HG03469 (cell line): Measurements from ENCODE around the gene DCDC2B.

Experiments
- ATAC-seq: cut with Tn5 transposase; IDR thresholded peaks from one replicate; pipeline ENCODE4 v1.9.1; 2021; ENCODE audit warnings: mild to moderate bottlenecking, moderate library complexity, moderate number of reproducible peaks; ENCODE audit not compliant: unreplicated experiment

Gene DCDC2B

DNA sequence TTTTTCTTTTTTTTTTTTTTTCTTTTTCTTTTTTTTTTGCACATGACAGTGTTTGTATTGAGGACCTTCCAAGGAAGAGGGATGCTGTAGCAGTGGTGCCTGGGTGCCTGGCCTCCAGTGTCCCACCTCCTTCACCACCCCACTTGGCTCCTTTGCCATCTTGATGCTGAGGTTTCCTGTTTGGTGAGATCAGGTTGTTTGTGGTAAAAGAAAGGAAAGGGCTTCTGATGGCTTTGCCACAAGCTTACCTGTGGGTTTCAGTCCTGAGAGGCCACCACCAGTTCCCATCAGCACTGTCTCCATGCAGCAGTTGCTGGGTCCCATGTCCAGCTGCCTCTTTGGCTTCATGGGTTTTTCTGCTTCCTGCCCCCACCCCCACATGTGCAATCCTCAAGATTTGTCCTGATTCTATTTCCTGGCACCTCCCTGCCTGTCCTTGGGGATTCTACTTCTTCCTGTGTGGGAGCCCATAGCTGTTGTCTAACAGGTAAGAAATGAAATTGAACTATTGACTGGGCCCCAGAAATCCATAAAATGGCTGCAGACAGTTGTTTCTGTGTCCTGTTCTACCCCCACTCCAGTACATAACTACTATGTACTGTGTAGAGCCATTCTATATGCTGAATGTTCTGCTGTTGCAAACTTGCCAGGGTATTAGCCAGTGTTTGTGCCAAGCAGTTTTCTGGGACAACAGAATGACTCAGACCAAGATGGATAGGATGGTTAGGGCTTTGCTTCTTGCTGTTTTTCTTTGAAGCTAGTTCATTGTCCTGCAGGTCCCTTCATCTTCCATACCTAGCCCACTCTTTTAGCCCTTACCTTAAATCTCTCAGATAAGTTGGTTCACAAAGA, 12.7 kb upstream of the DCDC2B start:
- no peak for ATAC-seq

DNA sequence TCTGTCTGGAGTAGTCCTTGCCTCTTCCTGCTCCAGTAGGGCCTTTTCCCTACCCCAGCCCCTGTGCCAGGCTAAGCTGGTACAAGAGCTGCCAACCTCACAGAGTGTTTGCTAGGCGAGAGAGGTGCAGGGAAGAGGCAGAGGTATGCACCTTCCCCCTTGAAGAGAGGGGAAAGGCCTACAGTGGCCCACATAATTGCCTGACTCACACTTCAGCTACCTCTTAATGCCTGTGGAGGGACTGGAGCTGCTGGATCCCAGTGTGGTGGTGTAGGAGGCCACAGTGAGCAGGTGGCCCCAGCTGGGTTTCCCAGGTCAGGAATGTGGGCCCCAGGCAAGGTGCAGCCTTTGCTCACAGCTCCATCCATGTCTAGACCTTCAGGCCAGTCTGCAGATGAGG, 11.8 kb upstream of the DCDC2B start:
- no peak for ATAC-seq

DNA sequence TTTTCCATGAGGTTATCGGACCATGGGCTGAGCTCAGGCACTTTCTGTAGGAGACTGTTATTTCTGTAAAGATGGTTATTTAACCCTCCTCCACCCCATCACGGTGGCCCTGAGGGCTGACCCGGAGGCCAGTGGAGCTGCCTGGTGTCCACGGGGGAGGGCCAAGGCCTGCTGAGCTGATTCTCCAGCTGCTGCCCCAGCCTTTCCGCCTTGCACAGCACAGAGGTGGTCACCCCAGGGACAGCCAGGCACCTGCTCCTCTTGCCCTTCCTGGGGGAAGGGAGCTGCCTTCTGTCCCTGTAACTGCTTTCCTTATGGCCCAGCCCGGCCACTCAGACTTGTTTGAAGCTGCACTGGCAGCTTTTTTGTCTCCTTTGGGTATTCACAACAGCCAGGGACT, 11.1 kb upstream of the DCDC2B start:
- no peak for ATAC-seq

DNA sequence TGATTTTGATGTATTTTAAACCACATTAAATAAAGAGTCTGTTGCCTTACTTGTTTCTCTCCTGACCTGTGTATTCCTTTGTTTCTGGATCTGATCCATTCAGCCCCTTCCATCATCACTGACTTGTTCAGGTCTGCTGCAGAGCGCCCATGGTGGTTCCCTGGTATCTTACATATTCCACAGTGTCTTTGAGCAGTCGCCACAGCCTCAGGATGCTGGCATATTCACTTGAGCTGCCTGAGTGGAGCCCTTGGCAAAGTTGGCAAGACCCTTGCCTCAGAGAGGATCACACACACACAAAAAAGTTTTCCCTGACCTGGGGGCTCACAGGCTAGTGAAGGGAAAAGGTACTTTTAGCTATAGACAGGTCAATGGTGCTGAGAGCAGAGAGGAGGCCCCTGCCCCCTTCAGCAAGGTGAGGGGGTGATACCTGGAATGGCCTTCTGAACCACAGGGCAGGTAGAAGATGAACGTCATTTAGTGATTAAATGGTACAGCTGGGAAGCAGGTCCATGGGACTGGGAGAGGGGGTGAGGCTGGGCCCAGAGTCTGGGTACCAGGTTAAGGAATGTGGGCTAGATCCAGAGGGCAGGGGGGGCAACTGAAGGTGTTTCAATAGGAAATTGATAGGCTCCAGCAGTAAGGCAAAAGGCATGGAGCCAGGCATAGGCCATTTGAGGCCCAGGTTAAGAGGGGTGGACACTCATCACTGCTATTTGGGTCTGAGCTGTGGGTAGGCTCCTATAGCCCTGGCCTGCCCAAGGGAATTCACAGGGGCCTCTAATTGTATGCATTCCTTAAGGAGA, 10.4 kb upstream of the DCDC2B start:
- ATAC-seq, result no peak

DNA sequence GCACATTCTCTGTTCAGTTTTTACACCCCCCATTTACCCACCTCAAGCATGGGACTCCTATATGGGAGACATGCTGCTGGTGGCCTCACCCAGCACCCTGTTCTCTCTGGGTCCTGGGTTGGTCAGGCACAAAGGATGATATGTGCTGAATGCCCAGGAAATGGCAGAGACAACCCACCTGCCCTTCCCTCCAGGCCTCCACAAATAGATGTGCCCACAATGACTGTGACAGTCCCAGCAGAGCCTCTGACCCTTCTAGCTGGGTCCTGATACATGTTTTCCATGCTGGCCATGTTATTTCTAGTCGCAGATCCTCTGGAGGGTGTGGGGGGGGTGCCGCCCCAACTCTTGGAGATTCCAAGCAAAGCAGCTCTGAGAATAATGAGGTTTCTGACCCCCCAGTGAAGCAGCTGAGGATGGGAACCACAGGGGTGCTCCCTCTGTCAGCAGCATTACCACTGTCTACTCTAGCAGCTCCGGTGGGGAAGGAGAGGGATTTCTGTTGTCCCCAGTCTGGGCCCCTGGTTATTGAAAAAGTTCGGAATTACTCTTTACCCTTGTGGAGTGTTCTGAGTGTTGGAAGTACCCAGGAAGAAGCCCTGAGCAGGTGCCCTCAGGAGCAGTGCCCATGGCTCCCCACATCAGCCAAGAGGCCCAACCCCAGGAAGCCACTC, 9.7 kb upstream of the DCDC2B start:
- ATAC-seq, result no peak

DNA sequence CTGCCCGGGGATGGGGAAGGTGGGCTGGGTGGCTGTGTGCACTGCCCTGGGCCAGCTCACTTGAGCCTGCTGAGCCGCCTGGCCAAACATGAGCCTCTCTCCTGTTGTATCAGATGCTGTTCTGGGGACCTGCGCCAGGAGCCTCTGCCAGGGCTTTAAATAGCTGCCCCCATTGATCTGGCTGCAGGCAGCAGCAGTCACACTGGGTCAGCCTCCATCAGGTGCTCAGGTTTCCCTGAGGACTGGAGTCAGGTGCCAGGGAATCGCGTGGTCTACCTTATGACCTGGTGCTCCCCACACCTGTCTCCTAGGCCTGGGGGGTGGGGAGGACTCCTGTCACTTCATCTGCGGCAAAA, 9.2 kb upstream of the DCDC2B start:
- ATAC-seq, result no peak

DNA sequence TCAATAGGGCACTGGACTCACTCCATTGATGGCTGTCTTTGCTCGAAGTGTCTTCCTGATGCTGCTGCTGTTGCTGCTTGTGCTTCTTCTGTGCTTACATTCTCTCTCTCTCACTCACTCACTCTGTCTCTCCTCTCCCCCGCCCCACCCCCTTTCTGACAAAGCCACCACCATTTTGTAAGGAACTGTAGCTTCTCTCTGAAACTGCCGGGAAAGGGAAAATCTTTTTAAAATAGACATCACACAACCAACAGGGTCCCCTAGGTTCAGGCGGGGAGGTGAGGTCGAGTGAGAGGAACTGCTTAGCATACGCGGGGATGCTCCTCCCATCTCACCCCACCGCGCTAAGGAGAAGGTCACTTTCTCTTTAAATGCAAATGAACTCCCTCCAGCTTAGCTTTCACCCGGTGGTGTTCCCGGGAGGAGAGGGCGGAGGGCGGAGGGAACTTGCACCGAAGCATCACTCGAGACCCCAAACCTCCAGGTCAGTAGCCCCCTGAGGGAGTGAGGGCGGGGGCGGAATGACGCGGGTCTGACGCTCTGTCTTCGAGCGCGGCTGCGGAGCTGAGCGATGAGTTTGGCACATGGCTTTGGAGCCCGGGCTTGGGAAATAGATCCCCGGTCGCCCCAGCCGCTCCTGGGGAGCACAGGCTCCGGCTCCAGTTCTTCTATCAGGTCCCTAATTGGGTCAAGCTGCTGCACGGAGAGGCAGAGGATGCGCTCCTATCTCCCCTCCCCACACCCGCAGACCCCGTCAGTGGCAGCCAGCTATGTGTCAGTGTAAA, 8.5 kb upstream of the DCDC2B start, which contains the start of gene CCDC28B:
Gene CCDC28B, plus strand, starts transcription at position 370 of the 785 bp plus-strand sequence. CDS start 1,341 bp downstream, outside the sequence.
- ATAC-seq, result no peak

DNA sequence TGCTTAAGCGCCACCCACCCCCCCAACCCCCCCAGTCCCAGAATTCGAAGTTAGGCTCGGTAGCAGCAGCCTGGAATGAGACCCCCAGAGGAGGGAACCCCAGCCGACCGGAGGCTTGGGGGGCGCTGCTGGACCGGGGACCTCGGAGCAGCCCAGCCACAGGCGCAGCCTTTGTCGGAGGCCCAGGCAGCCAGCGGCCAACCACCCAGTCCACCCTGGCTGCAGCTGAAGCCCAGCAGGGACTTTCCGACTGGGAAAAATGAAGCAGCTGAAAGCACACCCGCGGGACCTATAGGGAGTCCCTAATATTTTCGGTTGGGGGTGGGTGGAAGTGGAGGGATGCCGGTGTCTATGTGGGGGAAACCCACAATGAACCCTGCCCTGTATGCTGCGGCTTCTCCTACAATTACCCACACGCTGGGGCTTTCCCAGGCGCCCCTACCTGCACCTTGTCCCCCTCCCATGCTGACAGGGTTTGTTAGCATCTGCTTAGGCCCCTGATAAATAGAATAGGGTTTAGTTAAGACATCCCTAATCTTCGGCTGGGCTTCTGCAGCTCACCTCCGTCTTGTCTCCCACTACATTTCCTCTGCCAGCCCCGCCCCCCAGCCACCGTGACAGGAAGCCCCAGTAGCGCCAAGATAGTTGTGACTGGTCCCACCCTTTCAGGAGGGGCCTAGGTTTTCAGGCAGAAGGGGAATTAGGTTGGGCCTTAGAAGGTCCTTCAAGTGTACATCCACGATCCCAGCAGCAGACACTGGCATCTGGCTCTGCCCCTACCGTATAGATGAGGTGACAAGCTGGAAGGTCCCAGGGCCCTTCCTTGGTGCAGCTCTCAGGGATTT, 7.7 kb upstream of the DCDC2B start:
- ATAC-seq, result no peak

DNA sequence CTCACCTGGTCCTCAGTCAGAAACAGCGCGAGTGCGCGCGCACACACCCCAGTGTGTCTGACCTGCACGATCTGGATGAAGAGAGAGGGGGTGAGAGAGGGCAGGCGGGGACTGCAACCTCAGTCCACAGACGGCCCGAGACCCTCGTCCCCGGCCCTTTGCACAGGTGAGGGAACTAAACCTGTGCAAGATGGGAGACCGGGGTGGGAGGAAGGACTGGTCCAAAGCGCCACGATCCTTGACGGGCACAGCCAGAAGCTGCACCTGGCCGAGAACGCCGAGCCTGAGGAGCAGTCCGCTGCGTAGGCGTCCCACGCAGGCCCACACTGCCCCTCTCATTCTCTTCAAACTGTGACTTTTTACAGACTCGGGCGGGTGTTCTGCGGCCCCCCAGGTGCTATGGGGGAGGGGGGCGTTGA, 3.9 kb upstream of the DCDC2B start:
- no peak for ATAC-seq

DNA sequence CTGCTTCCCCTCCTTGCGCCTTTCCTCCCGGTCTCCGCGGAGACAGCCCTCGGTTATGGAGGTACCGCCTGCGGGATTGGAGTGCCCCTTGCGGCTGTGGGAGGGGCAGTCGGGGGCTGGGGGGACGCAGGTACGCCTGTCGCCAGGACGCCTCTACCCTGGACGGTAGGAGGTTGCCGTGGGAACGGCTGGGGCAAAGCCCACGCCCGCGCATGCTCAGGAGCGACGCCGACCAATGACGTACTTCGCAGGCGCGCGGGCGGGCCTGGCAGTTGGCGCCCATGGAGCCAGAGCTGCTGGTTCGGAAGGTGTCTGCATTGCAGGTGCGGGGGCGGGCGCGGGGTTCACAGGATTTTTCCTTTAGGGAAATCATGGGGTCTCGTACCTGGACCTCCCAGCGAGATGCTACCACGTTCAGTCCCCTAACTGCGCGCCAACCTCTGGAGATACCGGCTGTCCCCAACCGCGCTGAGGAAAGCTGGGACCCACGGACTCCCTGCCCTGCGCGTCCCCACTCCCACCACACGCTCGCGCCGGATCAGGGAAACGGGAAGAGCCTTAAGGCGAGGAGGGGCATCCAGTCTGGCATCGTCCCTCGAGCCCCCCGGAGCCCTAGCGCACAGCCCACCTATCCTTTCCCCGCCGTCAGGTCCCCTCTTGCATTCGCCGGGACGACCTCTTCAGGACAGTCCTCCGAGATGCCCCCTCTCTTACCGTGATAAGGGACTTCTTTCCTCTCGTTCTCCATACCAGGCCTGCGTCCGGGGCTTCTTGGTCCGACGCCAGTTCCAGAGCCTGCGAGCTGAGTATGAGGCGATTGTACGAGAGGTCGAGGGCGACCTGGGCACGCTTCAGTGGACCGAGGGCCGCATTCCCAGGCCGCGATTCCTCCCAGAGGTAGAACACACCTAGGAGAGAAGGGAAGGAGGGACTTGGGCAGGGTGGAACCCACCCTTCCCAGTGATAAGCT, 3.2 kb upstream of the DCDC2B start, which contains the start of gene IQCC:
Gene IQCC, plus strand, starts transcription at position 271 of the 970 bp plus-strand sequence. Its CDS starts 11 bp downstream, at position 282.
- ATAC-seq, result no peak

DNA sequence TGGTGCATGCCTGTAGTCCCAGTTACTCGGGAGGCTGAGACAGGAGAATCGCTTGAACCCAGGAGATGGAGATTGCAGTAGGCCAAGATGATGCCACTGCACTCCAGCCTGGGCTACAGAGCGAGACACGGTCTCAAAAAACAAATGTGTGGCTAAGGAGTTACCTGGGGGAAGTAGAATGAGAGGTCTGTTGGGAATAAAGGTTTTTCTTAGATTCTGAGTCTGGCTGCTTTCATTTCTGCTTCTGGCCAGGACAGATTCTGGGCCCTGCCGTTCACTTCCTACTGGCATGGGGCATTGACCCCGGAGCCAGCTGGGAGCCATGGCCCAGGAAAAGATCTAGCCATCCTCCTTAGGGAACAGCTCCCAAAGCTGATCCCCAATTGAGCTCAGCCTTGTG, 420 bp upstream of the DCDC2B start:
- no peak for ATAC-seq

DNA sequence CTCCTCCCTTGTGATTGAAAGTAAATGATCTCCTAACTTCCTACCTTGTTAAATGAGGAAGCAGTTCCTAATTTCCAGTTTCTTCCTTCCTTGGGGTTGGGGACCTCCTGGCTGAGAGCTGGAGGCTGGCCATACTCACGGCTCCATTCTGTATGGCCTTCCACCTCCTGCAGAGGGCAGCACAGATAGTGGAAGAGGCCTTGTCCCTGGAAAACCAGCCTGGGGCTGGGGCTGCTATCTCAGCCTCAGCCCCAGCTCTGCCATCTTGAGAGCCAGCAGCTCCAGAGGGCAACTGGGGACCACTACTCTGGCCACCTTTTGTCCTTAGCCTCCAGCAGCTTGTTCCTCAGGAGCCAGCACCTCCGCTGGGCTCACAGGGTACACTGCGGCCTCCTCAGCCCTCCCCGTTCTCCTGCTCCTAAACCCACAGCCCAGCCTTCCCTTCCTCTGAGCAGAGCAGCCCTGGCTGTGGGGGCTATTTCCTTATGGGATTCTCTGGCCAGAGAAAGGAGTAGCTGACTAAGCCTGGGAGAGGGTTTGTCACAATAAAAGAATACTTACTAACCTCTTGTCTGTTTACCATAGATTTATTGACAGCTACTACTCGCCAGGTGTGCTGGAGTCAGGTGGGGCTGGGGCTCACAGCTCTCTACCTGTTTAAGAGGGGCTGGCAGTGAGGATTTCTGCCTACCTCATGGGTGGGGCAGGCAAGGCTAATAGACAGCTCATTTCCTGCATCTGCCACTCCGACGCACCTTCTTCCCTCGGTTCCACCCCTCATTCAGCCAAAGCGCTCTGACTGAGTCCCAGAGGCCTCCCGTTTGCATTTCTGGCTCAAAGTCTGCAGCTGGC, 7.0 kb downstream of the DCDC2B start:
- no peak for ATAC-seq

DNA sequence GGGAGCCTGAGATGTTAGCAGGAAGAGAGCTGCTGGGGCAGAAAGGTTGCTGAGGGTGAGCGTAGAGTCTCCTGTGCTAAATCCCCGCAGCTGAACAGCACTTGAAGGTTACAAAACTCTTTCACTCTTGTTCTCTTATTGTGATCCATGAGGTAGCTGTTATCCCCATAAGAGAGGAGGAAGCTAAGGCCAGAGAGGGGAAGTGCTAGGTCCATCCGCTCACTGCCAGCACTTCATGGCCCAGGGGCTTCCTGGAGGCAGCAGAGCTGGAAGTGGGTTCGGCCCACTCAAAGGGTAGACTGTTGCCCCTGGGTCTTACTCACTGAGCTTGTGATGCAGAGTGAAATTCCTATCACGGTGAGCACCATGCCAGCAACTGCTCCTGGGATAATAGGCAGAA, 7.7 kb downstream of the DCDC2B start:
- no peak for ATAC-seq

DNA sequence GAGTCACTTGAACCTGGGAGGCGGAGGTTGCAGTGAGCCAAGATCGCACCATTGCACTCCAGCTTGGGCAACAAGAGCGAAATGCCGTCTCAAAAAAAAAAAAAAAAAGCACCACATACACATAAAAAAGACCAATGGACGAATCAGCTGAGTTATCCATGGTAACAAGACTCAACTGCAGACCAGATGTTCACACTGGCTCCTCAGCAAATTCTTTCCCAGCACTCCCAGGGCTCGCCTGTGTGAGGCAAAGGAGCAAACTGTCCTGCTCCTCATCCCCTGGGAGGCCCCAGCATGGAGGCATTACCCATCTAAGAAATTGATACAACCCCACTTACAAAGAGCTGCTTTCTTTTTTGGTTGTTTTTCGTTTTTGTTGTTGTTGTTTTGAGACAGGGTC, 10.1 kb downstream of the DCDC2B start:
- no peak for ATAC-seq

DNA sequence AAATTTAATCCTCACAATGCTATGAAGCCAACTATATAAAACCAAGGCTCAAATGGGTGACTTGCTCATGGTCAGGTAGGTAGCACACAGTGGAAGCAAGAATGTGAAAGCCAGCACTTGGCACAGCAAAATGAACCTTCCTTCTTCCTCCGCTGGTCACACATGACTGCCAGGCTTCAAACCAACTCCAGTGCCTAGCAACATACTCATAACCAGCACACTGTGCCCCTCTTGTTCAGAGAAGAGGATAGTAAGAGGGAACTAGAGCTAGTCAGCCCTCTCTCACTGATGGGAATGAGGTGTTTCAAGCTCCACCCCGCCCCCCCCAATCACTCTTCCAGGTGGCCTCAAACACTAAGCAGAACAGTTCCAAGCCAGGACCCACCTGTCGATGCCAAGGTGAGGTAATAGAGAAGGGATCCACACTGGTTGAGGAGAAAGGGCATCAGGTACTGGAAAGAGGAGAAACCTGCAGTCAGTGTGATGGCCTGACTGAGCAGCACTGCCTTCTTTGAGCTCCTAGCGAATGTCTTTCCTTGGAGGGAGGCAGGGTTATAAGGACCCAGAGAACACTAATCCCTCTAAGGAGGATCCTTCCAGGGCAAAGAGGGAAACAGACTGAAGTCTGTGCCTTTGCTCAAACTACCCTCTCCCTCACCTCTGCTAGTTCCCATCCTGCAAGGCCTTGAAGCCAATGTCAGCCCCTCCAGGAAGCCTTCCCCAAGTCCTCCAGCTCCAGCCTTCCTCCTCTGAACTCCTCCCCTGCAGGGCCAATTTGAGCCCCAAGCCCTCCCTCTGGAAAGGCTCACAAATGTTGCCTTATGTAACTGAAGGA, 12.1 kb downstream of the DCDC2B start:
- ATAC-seq, result no peak

DNA sequence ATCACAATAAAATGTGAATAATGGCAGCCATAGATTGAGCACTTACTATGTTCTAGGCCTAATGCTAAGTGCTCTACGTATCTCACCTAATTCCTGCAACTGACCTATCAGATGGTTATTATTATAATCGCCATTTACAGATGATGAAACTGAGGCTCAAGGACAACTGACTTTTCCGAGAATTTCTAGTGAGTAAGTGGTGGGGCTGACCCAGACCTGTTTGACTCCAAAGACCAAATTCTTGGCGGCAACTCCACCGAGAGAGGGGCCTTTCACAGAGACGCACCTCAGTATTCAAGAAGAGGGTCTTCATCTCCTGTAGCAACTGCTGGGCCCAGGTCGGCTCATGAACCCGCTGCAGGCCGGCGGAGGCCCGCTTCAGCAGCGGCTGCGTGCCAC, 12.7 kb downstream of the DCDC2B start:
- ATAC-seq, result no peak
